Measurements from ENCODE around the gene CREB1.

DNA sequence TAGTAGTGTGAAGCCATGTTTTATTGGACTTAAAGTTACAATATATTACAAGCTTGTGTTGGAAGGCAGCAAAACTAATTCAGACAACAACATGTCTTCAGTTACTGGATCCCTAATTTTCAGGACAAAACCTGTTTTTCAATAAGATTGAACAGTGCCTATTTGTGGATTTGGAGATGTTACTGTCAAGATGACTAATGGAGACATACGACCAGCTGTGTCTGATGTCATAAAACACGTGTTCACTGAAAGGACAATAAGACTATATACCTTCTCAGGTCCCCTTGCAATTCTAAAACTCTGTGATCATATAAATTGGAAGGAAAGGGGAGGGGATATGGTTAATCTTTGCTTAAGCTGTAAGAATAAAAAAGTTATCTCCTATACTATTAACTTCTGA lies 73.7 kb downstream of the CREB1 start:
- no peak for TF ChIP-seq TCF7L2 (IDR thresholded peaks at IDR 0.05; ENCODE audit: borderline replicate concordance, low read depth, low read length)
- TF ChIP-seq, protein P1, sequence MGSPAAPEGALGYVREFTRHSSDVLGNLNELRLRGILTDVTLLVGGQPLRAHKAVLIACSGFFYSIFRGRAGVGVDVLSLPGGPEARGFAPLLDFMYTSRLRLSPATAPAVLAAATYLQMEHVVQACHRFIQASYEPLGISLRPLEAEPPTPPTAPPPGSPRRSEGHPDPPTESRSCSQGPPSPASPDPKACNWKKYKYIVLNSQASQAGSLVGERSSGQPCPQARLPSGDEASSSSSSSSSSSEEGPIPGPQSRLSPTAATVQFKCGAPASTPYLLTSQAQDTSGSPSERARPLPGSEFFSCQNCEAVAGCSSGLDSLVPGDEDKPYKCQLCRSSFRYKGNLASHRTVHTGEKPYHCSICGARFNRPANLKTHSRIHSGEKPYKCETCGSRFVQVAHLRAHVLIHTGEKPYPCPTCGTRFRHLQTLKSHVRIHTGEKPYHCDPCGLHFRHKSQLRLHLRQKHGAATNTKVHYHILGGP (tag by site-specific recombination; IDR thresholded peaks at IDR 0.05): no peak
- no peak for TF ChIP-seq ZNF423 (tag by site-specific recombination; IDR thresholded peaks at IDR 0.05)
- no peak for TF ChIP-seq ZNF560 (tag by site-specific recombination; IDR thresholded peaks at IDR 0.05; ENCODE audit: borderline replicate concordance)

Measured in HEK293 (cell line).